ENCODE measurements around the gene KLHL21.
A peak's percentile ranks its signal among the peaks of the same experiment; 100 is the strongest.

The KLHL21 gene

DNA sequence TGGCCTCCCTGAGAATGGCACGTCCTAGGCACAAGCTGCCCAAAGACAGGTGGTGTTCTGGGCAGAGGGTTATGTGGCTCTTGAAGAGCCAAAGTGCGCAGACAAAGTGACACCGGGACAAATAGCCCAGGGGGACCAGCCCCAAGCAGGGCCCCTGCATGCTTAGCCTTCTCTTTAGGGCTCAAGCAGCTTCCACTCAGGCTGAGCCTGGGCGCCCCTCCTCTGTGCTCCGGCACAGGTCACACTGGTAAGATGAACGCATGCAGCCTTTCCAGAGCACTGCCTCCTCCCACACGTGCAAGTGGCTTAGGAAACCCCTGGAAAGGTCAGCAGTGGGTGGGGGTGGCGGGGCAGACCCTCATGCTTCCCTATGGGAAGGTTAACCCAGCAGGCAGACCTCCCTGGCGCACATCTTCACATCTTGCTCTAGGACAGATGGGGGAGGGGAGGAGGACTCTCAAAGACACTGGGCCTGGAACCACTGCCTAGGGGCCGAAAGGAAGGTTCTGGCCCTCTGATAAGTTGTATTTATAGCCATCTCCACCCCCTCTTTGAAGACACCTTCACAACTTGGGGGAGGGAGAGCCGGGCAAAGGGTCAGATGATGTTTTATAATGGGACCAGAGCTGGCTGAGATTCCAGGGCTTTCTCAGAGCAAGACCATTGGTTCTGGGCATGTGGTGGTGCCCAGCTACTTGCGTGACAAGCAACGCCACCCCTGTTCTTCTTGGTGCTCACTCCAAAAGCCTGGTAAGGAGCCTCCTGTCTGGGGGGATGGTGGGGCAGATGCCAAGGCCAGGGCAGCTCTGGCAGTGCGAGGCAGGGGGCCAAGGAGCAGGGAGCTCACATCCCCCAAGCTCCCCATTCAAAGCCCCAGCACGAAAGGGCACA, 5.5 kb downstream of the KLHL21 start:
- H3K27ac Mint-ChIP-seq, result no peak overlapping the region
- peaks cover 58% of the 10 kb centered on the region for H3K36me3 Mint-ChIP-seq (ENCODE audit: low read depth)
- DNase-seq (no peak), ATAC-seq (no peak)
- H3K9me3 Mint-ChIP-seq, result no peaks in the 10 kb centered on the region
- no peaks in the 10 kb centered on the region for H3K27me3 Mint-ChIP-seq
- peaks cover 41% of the 10 kb centered on the region for H3K4me1 Mint-ChIP-seq
- no peak overlapping the region for H3K4me3 Mint-ChIP-seq

DNA sequence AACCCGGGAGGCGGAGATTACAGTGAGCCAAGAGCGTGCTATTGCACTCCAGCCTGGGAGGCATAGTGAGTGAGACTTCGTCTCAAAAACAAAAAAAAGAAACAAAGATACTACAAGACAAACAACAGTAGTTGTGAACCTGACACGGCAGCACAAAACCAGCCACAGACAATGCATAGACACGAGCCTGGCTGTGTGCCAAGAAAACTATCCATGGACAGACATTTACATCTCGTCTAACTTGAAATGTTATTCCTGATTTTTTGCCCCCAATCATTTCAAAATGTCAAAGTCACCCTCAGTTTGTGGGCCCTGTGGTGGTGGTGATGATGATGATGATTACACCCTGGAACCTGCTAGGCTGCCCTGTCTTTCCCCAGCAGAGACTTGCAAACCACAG, 6.3 kb downstream of the KLHL21 start:
- H3K4me3 Mint-ChIP-seq, result no peak overlapping the region
- no peaks in the 10 kb centered on the region for H3K27me3 Mint-ChIP-seq
- DNase-seq, result no peak
- peaks cover 59% of the 10 kb centered on the region for H3K36me3 Mint-ChIP-seq (ENCODE audit: low read depth)
- no peaks in the 10 kb centered on the region for H3K9me3 Mint-ChIP-seq
- peaks cover 43% of the 10 kb centered on the region for H3K4me1 Mint-ChIP-seq
- no peak overlapping the region for H3K27ac Mint-ChIP-seq
- no peak for ATAC-seq

DNA sequence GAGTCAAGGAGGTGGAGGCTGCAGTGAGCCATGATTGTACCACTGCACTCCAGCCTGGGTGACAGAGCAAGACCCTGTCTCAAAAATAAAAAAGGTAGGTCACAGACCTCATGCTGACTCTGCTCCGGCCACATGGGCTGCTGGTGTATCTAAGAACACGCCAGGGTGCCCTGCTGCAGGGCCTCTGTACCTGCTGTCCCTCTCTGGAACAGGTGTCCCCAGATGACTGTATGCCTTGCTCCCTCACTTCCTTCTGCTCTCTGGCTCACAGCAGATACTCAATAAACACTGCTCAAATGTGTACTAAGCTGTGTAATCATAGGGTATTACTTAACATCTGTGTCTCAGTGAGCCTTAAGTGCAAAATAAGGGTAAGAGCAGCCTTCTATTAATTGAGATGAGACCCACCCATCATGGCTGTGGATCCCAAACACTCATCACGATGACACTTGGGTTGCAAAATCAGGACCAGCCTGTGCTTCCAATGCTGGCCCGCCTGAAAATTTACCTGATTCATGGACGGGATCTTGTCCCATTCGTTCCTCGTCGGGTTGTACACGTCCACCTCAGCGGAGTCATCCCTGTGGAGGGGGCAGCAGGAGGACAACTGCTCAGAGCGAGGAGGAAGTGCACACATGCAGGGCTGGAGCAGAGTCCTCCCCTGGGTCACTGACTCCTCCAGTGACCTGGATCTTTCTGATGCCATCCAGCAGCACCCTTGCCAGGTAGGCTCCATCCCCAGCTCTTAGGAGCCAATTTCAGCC, 7.5 kb downstream of the KLHL21 start:
- H3K27ac Mint-ChIP-seq, result no peak overlapping the region
- no peak overlapping the region for H3K4me3 Mint-ChIP-seq
- H3K4me1 Mint-ChIP-seq, result peaks cover 33% of the 10 kb centered on the region
- peaks cover 48% of the 10 kb centered on the region for H3K36me3 Mint-ChIP-seq (ENCODE audit: low read depth)
- ATAC-seq (no peak), DNase-seq (no peak)
- no peaks in the 10 kb centered on the region for H3K27me3 Mint-ChIP-seq
- no peaks in the 10 kb centered on the region for H3K9me3 Mint-ChIP-seq

DNA sequence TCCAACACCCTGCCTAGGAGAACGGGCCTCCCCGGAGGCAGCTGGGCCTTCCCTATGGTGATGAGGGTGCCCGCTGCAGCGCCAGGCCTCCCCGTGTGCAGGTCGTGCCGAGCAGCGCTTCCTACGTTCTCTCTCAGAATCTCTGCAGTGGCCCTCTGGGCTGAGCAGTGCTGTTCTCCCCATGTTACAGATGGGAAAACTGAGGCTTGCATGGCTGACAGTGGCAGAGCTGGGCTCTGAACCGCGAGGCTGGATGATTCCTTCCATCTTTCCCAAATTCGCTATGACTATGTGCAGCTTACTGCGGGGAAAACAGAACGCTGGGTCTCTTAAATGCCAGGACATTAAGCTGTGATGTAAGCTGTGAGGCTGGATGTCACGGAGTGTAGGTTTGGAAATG, 8.9 kb downstream of the KLHL21 start:
- DNase-seq (no peak), ATAC-seq (no peak)
- Mint-ChIP-seq H3K27ac (no peak overlapping the region), H3K9me3 (no peaks in the 10 kb centered on the region), H3K27me3 (no peaks in the 10 kb centered on the region), H3K4me3 (no peak overlapping the region), H3K36me3 (ENCODE audit: low read depth) (peaks cover 41% of the 10 kb centered on the region), H3K4me1 (peaks cover 21% of the 10 kb centered on the region)

DNA sequence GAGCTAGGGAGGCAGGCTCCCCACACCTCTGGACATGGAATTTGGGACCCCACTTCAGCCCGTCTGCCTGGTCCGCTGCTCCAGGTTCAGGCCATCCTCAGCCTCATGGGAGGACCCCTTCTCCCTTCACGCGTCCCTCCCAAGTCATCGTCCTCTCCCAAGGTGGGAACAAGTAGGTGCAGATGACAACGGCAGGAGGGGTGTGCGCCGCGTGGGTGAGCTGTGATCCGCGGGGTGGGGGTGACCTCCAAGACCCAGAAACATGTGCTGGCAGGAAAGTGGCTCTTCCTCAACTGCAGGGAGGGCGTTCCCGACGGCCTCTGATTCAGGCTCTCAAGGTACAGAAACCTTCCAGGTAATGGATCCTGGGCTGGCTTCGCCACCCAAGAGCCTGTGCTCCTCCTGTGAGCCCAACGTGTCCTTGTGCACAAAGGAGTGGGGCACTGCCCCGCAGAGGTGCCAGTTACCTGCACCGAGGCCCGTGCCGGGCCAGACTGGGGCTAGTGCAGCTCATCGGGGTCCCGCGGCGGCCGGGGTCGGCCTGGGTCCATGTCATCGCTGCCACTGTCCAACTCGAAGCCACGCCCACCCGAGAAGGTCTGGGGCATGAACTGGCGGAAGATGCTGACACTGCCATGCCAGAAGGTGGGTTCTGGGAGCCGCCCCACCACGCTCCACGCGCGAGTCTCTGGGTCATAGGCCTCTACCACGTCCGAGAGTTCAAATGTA, 9.6 kb downstream of the KLHL21 start:
- no peaks in the 10 kb centered on the region for H3K27me3 Mint-ChIP-seq
- DNase-seq (no peak), ATAC-seq (no peak)
- no peaks in the 10 kb centered on the region for H3K9me3 Mint-ChIP-seq
- H3K4me1 Mint-ChIP-seq, result peaks cover 18% of the 10 kb centered on the region
- H3K36me3 Mint-ChIP-seq (ENCODE audit: low read depth), result peaks cover 39% of the 10 kb centered on the region
- no peak overlapping the region for H3K27ac Mint-ChIP-seq
- H3K4me3 Mint-ChIP-seq, result no peak overlapping the region

DNA sequence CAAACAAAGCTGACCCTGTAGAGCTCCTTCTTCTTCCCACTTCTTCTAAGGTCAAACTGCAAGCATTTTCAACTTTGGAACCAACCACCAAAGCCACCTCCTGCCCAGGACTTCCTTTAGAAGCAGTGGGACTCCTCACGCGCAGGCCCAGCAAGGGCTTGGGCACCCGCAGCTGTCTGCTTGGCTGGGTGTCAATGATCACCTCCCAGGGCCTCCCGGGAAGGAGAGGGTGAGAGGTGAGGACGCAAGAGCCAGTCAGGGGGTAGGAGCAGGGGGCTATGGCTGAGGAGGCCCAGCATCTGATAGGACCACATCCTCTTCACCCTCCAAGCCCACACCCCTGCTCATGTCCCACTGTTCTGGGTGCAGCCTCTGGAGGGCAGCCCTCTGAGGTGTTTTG, 10.2 kb downstream of the KLHL21 start:
- H3K27me3 Mint-ChIP-seq, result no peaks in the 10 kb centered on the region
- no peak for ATAC-seq
- H3K27ac Mint-ChIP-seq, result no peak overlapping the region
- H3K9me3 Mint-ChIP-seq, result no peaks in the 10 kb centered on the region
- no peak for DNase-seq
- no peak overlapping the region for H3K4me3 Mint-ChIP-seq
- H3K36me3 Mint-ChIP-seq (ENCODE audit: low read depth), result peaks cover 33% of the 10 kb centered on the region
- peaks cover 16% of the 10 kb centered on the region for H3K4me1 Mint-ChIP-seq

DNA sequence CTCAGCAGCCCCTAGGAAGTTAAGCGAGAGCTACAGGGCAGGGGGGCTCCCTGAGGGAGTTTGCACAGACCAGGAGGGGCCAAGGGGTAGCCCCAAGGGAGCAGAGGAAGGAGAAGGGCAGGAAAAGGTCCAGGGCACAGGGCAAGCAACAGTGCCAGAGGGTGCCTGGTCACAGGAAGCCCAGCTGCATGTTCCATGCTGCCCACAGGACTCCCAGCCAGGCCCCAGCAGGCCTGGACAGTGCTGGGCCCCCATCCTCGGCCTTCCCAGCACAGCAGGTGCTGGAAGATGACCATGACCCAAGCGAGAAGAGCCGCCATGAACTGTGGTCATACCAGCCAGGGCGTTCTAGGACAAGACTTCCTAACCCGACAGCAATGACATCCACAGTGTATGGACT, 11.0 kb downstream of the KLHL21 start:
- H3K27me3 Mint-ChIP-seq, result no peaks in the 10 kb centered on the region
- H3K4me3 Mint-ChIP-seq, result no peak overlapping the region
- no peak overlapping the region for H3K27ac Mint-ChIP-seq
- DNase-seq (no peak), ATAC-seq (no peak)
- peaks cover 29% of the 10 kb centered on the region for H3K36me3 Mint-ChIP-seq (ENCODE audit: low read depth)
- peaks cover 11% of the 10 kb centered on the region for H3K4me1 Mint-ChIP-seq
- H3K9me3 Mint-ChIP-seq, result no peaks in the 10 kb centered on the region

DNA sequence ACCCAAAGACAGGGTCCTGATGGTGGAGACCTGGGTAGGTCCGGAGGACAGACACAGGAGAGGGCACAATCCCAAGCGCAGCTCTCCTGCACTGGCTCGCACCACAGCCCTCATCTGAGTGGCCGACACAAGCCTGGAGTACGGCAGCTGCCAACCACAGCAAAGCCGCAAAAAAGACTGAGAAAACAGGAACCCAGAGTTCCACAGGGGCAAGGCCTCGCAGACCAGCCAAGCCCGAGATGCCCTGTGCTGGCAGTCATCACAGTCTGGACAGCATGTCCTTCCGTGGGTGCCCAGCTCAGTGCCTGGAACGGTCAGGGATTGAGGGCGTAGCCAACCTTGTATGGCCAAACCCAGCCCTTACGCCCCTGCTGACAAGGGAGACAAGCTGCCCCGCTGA, 11.4 kb downstream of the KLHL21 start:
- no peaks in the 10 kb centered on the region for H3K27me3 Mint-ChIP-seq
- no peak overlapping the region for H3K4me3 Mint-ChIP-seq
- ATAC-seq (no peak), DNase-seq (no peak)
- H3K27ac Mint-ChIP-seq, result no peak overlapping the region
- peaks cover 8% of the 10 kb centered on the region for H3K4me1 Mint-ChIP-seq
- H3K36me3 Mint-ChIP-seq (ENCODE audit: low read depth), result peaks cover 26% of the 10 kb centered on the region
- no peaks in the 10 kb centered on the region for H3K9me3 Mint-ChIP-seq

DNA sequence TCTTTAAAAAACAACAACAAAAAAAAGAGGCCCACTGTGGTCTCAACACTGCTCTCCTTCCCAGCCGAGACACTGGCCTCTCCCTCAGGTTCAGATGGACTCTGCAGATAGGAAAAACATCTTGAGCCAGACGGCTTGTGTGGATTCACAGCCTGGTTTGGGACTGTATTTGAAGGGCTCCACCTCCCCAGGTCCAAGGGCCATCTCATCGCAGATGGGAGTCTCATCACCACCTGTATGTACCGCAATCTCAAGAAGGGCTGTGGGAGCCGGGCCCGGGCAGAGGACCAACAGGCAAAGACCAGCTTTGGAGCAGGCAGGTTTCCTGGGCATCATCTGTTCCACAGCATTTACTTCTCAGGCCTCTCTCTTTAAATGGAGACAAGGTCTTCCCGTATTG, 12.6 kb downstream of the KLHL21 start:
- Mint-ChIP-seq H3K36me3 (ENCODE audit: low read depth) (peaks cover 16% of the 10 kb centered on the region), H3K27me3 (no peaks in the 10 kb centered on the region), H3K9me3 (no peaks in the 10 kb centered on the region)

DNA sequence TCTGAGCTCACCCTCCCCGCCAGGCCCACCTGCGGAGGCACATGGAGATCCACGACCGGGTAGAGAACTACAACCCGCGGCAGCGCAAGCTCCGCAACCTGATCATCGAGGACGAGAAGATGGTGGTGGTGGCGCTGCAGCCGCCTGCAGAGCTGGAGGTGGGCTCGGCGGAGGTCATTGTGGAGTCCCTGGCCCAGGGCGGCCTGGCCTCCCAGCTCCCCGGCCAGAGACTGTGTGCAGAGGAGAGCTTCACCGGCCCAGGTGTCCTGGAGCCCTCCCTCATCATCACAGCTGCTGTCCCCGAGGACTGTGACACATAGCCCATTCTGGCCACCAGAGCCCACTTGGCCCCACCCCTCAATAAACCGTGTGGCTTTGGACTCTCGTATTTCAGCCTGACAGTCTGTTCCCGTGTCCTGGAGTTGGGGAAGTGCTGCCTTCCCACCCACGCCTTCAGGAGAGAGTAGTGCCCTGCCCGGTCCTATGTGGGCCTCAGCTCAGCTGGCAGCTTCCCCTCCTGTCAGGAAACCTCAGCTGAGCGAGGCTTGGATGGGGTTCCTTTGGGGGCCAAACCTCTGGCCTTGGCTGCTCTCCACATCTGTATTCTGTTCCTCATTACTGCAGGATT, 13.7 kb downstream of the KLHL21 start:
- no peaks in the 10 kb centered on the region for H3K27me3 Mint-ChIP-seq
- peaks cover 12% of the 10 kb centered on the region for H3K36me3 Mint-ChIP-seq (ENCODE audit: low read depth)
- H3K4me1 Mint-ChIP-seq, result peaks cover 7% of the 10 kb centered on the region
- ATAC-seq (no peak), DNase-seq (no peak)
- no peak overlapping the region for H3K27ac Mint-ChIP-seq
- no peak overlapping the region for H3K4me3 Mint-ChIP-seq
- no peaks in the 10 kb centered on the region for H3K9me3 Mint-ChIP-seq

More for the DNA sequence above, 12.6 kb downstream of the KLHL21 start:
- Mint-ChIP-seq H3K4me3 (no peak overlapping the region), H3K4me1 (peaks cover 7% of the 10 kb centered on the region), H3K27ac (no peak overlapping the region)
- ATAC-seq (no peak), DNase-seq (no peak)

DNA sequence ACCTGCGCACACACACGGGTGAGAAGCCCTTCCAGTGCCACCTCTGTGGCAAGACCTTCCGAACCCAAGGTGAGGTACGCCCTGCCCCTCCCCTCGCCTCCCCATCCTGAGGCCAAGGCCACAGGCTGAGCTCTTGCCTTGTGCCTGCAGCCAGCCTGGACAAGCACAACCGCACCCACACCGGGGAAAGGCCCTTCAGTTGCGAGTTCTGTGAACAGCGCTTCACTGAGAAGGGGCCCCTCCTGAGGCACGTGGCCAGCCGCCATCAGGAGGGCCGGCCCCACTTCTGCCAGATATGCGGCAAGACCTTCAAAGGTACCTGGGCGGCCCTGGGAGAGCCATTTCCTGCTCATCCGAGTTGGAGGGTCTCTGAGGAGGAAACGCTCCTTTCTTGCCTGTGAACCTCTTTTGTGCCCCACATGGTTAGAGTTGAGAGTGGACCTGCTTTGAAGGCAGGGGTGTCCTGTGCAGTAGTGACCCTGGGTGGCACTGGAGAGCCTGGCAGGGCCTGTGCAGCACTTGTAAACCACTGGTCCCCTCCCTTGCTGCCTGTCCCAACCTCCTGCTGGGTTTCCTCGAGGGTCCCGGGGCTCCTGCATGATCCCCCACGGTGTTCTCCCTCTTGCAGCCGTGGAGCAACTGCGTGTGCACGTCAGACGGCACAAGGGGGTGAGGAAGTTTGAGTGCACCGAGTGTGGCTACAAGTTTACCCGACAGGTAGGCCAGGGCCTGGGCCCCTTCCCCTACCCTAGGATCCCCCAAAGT, 14.4 kb downstream of the KLHL21 start:
- Mint-ChIP-seq H3K4me3 (no peak overlapping the region), H3K27ac (peak overlapping the region; percentile 54), H3K36me3 (ENCODE audit: low read depth) (peaks cover 9% of the 10 kb centered on the region), H3K27me3 (no peaks in the 10 kb centered on the region), H3K4me1 (peaks cover 7% of the 10 kb centered on the region), H3K9me3 (no peaks in the 10 kb centered on the region)
- ATAC-seq, result no peak
- DNase-seq, result no peak

DNA sequence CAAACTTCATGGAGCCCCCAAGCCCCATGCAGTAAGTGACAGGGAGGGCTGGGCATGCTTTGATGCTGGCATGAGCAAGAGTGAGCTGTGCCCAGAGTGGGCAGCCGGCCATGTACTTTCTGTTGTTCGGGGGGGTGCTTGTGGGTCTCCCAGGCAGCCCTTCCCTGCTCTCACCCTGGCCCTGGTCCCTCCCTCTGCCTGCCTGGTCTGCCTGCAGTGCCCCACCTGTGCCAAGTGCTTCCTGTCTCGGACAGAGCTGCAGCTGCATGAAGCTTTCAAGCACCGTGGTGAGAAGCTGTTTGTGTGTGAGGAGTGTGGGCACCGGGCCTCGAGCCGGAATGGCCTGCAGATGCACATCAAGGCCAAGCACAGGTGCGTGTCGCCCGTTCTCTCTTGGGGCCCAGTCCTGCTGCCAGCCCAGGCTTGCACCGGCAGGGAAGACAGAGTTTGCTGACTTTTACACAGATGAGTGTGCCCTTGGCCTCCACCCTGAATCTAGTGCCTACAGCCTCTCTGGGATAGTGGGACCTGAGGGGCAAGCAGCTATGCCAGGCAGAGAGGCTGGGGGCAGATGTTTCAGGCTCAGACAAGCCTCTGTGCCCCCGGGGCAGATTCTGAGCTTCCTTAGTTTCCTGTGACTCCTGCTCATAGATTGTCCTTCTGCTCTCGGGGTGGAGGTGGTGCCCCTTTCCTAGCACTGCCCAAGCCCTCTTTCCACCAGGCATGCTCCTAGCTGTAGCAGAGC, 15.2 kb downstream of the KLHL21 start:
- no peak for DNase-seq
- Mint-ChIP-seq H3K36me3 (ENCODE audit: low read depth) (peaks cover 10% of the 10 kb centered on the region), H3K27me3 (no peaks in the 10 kb centered on the region), H3K4me1 (peaks cover 9% of the 10 kb centered on the region), H3K27ac (peak overlapping the region; percentile 54), H3K4me3 (no peak overlapping the region), H3K9me3 (no peaks in the 10 kb centered on the region)
- no peak for ATAC-seq

DNA sequence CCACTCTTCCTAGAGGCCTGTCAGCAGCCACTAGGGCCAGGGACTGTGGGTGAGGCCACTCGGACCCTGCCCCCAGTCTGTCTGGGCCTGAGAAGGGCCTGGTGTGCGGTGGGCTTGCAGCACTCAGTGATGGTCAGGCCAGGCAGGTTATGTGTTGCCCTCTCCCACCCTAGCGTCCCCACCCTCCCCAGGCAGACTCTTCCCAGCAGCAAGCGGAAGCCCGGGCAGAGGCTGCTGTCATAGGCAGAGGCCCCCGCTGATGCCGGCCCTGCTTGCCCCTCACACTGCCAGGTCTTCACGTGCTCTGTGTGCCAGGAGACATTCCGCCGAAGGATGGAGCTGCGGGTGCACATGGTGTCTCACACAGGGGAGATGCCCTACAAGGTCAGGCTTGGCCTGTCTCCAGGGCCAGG, 16.3 kb downstream of the KLHL21 start:
- H3K9me3 Mint-ChIP-seq, result no peaks in the 10 kb centered on the region
- no peak overlapping the region for H3K4me3 Mint-ChIP-seq
- peaks cover 16% of the 10 kb centered on the region for H3K4me1 Mint-ChIP-seq
- H3K36me3 Mint-ChIP-seq (ENCODE audit: low read depth), result peaks cover 10% of the 10 kb centered on the region
- H3K27me3 Mint-ChIP-seq, result no peaks in the 10 kb centered on the region
- H3K27ac Mint-ChIP-seq, result no peak overlapping the region
- no peak for ATAC-seq
- no peak for DNase-seq

Data from activated naive CD8-positive, alpha-beta T cell treated with anti-CD3 and anti-CD28 coated beads, Interleukin-2, amount 50 U/mL, for 24 hours (primary cell).